Stimulated activated CD8-positive, alpha-beta memory T cell treated with anti-CD3 and anti-CD28 coated beads, Interleukin-15, amount 100 ng/mL, for 1 hour (primary cell): ENCODE results near the gene SGCD.

Experiments used
- DNase-seq: peaks from one replicate; pipeline ENCODE4 v3.0.0-alpha.2; 2020; ENCODE audit warnings: low read depth

The SGCD gene

DNA sequence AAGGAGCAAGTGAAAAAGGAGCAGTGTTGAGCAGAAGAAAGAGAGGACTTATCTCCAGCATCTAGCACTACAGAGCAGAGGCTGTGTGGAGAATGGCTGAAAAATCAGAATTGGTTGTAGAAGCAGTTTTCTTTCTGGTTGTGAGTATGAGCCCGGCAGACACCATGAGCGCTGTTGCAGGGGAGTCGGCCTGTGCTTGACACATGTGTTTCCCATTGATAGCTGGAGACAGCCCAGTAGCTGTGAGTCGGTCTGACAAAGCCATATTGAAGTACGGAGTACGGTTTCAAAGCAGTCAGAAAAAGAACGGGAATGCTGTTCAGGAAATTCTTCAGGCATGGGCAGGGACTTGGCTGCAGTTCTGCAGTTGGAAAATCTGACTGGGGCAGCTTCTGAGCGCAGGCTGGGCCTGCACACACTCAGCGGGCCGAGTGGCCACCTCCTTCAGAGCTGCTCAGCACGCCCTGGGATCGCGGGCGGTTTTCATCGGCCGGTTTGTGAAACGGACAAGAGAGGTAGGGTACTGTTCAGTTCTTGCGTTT, at the start of gene SGCD:
Gene SGCD (plus strand): TSS at position 447 of the 542 bp plus-strand sequence.
- no peak for DNase-seq

DNA sequence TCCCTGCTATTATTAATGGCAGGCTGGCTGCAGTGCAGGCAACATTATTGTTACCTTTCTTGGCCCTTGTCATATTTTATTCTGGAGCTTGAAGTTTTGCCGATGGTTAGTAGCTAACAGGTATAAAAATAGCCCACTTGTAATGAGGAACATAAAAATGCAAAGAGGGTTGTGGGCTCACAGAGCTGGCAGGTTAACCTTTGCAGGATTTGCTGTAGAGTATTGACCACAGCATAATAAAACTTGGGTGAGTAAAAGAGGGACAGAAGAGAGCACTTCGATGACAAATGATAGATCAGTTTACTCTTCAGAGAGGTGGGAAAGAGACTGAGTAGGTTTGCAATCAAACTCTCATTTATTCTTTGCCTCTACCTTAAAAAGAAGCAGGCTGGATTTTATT, 49.7 kb upstream of the SGCD start:
- no peak for DNase-seq

DNA sequence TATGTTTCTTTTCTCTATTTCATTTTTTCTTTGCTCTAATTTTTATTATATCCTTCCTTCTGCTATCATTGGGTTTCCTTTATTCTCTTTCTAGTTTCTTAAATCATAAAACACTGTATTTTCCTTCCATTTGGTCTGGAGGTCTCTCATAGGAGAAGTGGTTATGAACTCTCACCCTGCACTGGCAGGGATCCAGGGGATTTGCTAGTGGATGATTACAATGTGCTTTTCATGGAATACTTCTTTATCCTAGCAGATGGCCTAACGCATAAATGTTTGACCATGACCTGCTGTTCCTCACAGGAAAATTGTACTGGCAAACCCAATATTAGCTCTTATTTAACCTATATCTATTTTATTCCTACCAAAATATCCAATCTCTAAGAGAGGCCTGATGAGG, 31.5 kb upstream of the SGCD start:
- no peak for DNase-seq

GRCh38 chr5:156310115-156310514, 16.8 kb upstream of the SGCD start:
- DNase-seq: no peak

DNA sequence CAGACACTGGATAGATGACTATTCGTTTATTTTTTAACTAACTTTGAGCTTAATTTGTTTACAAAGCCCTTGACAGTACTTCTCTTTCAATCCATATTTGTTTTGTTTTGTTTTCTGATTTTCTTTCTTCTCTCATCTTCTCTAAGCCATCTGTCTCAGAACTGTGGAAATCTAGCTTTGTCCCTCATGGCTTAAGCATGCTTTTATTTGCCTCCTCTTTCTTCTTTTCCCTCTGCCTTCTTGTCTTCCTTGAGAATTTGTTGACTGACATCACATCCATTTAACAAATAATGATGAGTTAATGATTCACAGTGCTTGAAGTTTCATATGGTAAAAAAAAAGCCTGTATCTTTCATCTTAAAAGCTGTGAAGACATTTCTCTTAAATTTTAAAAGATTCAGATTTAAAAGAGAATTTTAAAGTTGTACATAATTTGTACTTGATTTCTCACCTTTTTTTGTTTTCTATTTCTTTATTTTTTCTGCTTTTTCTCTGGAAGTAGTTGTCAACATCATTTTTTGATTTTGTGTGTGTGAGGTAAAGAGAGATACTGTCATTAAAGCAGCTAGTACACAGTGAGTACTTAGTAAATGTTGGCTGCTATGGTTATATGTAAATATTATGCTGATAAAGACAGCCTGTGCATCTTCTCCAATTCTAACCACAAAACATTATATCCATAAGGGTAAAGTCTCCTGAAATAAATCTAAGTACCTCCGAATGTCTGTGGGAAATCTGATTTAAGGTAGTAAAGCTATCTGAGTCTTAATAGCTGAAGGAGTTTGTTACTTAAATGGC, 13.9 kb upstream of the SGCD start:
- DNase-seq: no peak

DNA sequence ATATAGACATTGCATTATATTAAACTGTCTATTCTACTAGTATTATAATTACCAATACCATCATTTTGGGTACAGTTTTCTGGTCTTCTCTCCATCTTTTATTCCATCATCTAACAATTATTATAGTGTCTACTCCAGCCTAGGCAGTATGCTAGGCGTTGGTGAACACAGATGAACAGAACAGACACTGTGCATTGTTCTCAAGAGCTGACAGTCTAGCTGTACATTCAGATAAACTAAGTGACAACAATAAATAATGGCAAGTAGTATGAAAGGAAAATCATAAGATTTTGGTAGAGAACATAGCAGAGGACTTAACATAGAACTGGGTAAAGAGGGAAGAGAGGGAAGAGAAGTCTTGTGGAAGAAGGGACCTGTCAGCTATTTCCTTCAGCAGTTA, 12.5 kb upstream of the SGCD start:
- no peak for DNase-seq

DNA sequence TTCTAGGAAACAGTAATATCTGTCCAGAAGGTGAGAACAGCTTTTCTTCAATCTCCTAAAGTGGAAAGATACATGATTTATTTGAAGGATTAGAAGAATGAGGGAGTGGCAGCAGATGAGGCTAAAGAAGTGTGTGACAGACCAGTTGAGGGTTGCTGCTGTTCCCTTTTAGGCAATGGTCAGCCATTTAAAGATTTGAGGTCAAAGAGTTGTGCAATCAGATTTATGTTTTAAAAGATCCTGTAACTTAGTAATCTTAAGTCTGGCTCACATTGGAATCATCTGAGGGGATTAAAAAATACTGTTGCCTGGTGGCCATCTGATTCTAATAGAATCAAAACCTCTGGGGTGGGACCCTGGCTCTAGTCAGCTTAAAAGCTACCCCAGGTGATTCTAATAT, 4.3 kb upstream of the SGCD start:
- no peak for DNase-seq

DNA sequence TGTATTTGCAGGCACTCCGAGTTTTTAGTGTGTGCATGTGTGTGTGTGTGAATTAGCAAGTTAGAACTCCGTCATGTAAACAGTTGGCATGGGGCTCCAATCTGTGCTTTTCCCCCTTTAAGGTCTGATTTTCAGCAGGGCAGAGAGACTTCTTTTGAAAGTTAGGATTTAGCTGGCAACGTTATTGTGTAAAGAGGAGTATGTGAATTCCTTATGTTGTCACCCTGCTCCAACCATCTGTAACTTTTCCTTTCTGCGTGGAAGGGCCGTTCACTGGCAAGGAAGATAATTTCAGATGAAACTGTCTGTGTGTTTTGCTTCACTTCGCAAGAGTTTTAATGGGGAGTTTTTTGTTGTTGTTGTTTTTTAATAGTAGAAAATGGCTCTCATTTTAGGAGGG, 332 bp downstream of the SGCD start:
- no peak for DNase-seq

GRCh38 chr5:156328161-156328560, 1.2 kb downstream of the SGCD start:
- DNase-seq: no peak

- no peak for DNase-seq
Observed at GRCh38 chr5:156328766-156329165, 1.8 kb downstream of the SGCD start.

- DNase-seq: no peak
Observed at GRCh38 chr5:156329171-156329611, 2.2 kb downstream of the SGCD start.

- no peak for DNase-seq
Observed at GRCh38 chr5:156330141-156330870, 3.3 kb downstream of the SGCD start.

DNA sequence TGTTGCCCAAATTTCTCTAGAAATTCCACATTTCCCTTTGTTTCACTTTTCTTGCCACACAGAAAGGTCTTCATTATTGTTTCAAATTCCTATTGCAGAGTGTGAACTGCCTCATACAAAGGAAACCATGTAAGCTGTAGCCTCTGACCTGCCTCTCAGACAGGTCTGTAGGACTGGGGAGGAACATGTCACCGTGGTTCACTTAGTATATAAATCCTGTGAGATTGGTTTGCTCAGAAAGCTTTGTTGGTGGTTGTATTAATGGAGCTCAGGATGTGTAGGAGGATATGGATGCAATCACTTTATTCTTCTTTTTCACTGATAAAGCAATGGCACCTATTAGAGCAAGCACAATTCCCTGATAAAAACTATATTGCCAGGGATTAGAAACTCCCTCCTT, 4.2 kb downstream of the SGCD start:
- DNase-seq: no peak

DNA sequence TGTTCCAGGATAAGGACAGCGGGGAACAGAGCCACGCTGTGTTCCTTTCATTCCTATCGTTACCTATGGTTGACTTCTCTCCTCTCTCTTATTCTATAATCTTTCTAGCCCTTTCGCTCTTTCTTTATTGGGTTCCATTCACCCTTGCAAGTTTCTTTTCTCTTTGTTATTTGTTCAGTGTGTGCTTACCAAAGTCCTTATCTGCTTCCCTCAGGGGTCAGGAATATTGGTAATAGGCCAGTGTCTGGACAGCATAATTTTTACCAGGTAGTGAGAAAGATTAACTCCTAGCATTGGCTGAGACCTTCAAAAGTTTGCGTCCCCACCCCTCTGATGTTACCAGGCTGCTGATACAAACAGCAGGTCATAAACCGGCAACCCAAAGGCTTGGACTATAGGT, 4.9 kb downstream of the SGCD start:
- DNase-seq: no peak

DNA sequence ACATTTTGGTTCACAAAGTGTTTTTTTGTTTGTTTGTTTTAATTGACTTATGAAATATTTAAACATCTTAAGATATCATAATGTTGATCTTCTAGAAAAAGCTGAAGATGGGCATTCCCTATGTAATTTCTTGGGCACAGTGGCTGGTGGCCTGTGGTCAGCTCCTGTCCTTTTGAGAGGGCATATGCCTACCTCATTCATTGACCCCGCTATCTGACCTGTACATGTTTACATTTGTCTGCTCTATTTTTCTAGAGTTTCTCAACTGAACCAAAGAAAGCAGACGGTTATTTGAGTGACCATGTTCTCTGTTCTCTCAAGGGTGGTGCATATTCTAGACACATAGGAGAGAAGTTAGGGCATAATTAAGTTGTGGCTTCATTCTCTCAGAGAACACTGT, 5.3 kb downstream of the SGCD start:
- DNase-seq: no peak

DNA sequence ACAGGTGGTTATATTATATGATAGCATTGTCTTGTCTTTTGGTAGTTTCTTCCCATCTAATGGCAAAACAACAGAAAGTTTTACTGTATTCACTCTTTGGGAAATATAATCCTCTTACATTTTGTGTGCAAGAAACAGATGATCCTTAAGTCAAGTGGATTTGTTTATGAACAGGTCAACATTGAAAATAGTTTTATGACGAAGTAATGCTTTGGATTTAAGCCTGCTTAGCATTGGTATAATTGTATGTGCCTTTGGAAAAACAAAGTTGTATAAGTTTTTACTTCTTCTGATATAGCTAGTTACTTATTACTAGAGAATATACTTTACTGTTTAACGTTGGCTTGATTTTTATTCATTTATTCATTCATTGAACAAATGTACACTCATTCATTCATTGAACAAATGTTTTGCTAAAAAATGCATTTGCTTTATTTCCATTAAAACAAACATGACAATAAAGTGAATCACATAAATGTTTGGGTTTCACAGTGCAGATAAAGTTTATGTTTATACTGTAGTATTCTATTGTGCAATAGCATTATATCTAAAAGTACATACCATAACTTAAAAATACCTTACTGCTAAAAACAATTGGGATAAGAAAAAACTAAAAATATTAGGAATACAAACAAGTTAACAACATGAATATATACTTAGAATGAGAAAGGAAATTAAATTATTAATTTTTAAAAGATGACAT, 12.3 kb downstream of the SGCD start:
- DNase-seq: no peak

DNA sequence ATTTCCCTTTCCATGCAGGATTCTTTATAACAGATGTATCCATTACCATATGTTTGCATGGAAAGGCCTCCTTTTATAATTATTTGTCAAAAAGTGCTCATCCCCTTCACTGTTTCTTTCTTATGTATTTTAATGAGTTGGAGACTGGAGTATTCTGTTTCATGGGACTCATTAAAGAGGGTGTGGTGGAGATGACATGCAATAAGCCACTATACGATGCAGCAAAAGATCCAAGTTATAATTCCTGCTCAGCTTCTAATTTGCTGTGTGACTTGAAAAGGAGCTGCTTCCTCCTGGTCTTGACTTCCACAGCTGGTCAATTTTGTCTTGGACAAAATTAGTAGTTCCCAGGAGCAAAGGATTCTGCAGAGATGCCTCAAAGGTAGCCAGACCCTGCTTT, 13.9 kb downstream of the SGCD start:
- DNase-seq: no peak

DNA sequence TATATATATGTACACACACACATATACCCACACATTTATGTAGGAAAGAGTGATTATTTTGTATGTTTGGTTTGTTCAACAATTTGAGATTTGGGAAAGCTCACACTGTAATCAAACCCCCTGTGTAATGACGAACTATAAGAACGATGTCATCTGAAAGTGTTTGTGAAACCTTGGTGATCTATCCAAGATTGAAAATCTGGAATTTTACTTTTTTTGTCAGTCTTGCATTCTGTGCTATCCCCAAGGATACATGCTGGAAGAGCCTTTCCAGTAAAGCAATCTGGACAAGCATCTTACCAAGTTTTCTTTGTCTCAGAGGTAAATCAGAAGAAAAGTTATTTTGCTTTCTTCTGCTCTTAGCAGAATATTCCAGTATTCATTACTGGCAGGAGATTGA, 23.3 kb downstream of the SGCD start:
- no peak for DNase-seq

DNA sequence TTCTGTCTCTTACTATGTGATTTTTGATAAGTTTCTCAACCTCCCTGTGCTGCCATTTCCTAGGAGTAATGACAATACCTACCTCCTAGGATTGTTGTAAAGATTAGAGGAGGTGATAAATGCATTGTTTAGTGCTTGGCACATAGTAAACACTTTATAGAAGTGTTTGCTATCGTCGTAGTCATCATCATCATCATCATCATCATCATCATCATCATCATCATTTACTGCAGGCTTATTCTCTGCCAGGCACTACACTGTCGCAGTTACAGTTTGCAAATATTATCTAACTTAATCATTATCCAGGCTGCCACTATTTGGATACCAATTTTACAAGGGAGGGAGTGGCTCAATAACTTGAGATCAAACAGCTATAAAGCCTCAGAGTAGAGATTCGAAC, 24.5 kb downstream of the SGCD start:
- DNase-seq: no peak

DNA sequence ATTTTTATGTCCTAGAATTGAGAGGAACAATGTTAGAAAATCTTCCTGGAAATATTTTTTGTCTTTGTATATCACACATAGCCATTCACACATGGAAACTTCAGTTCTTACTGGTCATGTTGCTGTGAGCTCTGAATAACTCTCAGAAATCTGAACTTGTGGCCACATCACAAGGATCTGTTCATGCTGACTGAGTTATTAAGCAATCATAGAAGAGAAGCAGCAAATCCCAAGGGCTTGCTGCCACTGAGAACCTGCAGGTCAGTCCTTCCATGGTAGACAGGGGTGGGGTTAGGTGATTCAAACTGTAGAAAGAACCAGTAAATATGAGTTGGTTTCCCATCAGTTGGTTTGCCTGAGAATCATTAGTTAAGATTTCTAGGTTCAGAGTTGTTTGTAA, 27.6 kb downstream of the SGCD start:
- DNase-seq: no peak

GRCh38 chr5:156356238-156356637, 29.3 kb downstream of the SGCD start:
- DNase-seq: no peak

DNA sequence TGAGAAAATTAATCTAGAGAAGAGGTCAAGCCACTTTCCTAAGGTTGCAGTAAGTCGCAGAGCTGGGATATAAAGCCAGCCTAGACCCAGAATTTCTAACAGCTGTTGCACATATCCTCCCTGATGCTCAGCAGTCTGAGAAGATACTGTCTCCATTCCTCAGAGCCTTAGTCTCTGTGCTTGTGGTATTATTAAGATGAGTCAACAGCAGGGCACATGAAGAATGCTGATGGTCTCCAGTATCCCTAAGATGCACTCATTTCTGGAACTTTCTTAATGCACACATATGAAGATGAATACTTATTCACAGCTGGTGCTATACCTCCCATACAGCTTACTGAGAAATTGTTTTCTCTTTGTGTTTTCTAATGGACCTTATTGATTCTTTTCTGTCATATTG, 32.5 kb downstream of the SGCD start:
- no peak for DNase-seq
